GM12864 (cell line): Measurements from ENCODE around the gene FAM81A.

Source experiments
- DNase-seq: peaks from one replicate; pipeline ENCODE4 v3.0.0-alpha.2; 2011; ENCODE audit warnings: low read depth
- H3K4me3 ChIP-seq: 2 replicates; pipeline ENCODE4 v1.5.1; 2011; ENCODE audit warnings: mild to moderate bottlenecking, low read depth, low read length, control low read depth
- CTCF ChIP-seq: IDR thresholded peaks from 2 replicates; pipeline ENCODE4 v1.5.1; 2011; ENCODE audit warnings: low read depth, mild to moderate bottlenecking, moderate library complexity, low read length, control low read depth, inconsistent platforms; ENCODE audit errors: missing control alignments

The FAM81A gene

GRCh38 chr15:59443341-59444072 is 5.5 kb downstream of the FAM81A start:
- H3K4me3 ChIP-seq, result no peak overlapping the region
- TF ChIP-seq CTCF, result no peak
- no peak for DNase-seq

GRCh38 chr15:59444081-59444835 is 6.3 kb downstream of the FAM81A start:
- TF ChIP-seq CTCF, result no peak
- no peak for DNase-seq

GRCh38 chr15:59444980-59445545 is 7.1 kb downstream of the FAM81A start:
- H3K4me3 ChIP-seq, result no peak overlapping the region
- TF ChIP-seq CTCF, result no peak
- no peak for DNase-seq

More at GRCh38 chr15:59444081-59444835, 6.3 kb downstream of the FAM81A start:
- H3K4me3 ChIP-seq, result no peak overlapping the region

GRCh38 chr15:59446232-59446957 is 8.4 kb downstream of the FAM81A start:
- no peak for DNase-seq
- no peak for TF ChIP-seq CTCF
- no peak overlapping the region for H3K4me3 ChIP-seq

GRCh38 chr15:59447367-59447766 is 9.4 kb downstream of the FAM81A start:
- H3K4me3 ChIP-seq, result no peak overlapping the region
- no peak for DNase-seq
- TF ChIP-seq CTCF, result no peak

GRCh38 chr15:59448871-59449270 is 10.9 kb downstream of the FAM81A start:
- no peak for TF ChIP-seq CTCF

More at GRCh38 chr15:59448871-59449270, 10.9 kb downstream of the FAM81A start:
- no peak overlapping the region for H3K4me3 ChIP-seq
- DNase-seq, result no peak
